NCI-H526 treated with DMSO at 0.1 percent for 48 hours (cell line): Measurements from ENCODE around the gene GALNT17.
"Not testable (repeated sequence)": the region's sequence is repeated elsewhere in the genome, so short reads cannot be mapped to it uniquely, and the experiment has no call there.

Experiments used
- DNase-seq: peaks from one replicate; lab custom pipeline; 2025; lab: John Stamatoyannopoulos, UW

The GALNT17 gene

GRCh38 chr7:71635849-71636248 lies 503.9 kb downstream of the GALNT17 start:
- DNase-seq, result not testable (repeated sequence)

- DNase-seq, result no peak
Measured at GRCh38 chr7:71636329-71636728, 504.4 kb downstream of the GALNT17 start.

- DNase-seq, result no peak
Measured at GRCh38 chr7:71637578-71637977, 505.6 kb downstream of the GALNT17 start.

- DNase-seq, result no peak
Measured at GRCh38 chr7:71638108-71638507, 506.2 kb downstream of the GALNT17 start.

- no peak for DNase-seq
Measured at GRCh38 chr7:71639382-71640085, 507.6 kb downstream of the GALNT17 start.

GRCh38 chr7:71643031-71643430 lies 511.1 kb downstream of the GALNT17 start:
- DNase-seq, result not testable (repeated sequence)

GRCh38 chr7:71645836-71646235 lies 513.9 kb downstream of the GALNT17 start:
- no peak for DNase-seq

GRCh38 chr7:71649812-71650211 lies 517.9 kb downstream of the GALNT17 start:
- DNase-seq, result no peak

- no peak for DNase-seq
Measured at GRCh38 chr7:71650653-71651337, 518.9 kb downstream of the GALNT17 start.

GRCh38 chr7:71652510-71652909 lies 520.6 kb downstream of the GALNT17 start:
- DNase-seq, result no peak

- DNase-seq, result no peak
Measured at GRCh38 chr7:71657386-71657785, 525.4 kb downstream of the GALNT17 start.

GRCh38 chr7:71659622-71660021 lies 527.7 kb downstream of the GALNT17 start:
- DNase-seq, result no peak

- no peak for DNase-seq
Measured at GRCh38 chr7:71661671-71662224, 529.8 kb downstream of the GALNT17 start.

- DNase-seq, result no peak
Measured at GRCh38 chr7:71665716-71666115, 533.8 kb downstream of the GALNT17 start.

- DNase-seq, result no peak
Measured at GRCh38 chr7:71668572-71668971, 536.6 kb downstream of the GALNT17 start.

GRCh38 chr7:71679480-71679879 lies 547.5 kb downstream of the GALNT17 start:
- DNase-seq, result no peak

GRCh38 chr7:71682181-71682580 lies 550.2 kb downstream of the GALNT17 start:
- no peak for DNase-seq

- no peak for DNase-seq
Measured at GRCh38 chr7:71682841-71683781, 551.2 kb downstream of the GALNT17 start.

GRCh38 chr7:71687286-71687685 lies 555.3 kb downstream of the GALNT17 start:
- no peak for DNase-seq

GRCh38 chr7:71687831-71688599 lies 556.1 kb downstream of the GALNT17 start:
- no peak for DNase-seq

GRCh38 chr7:71691538-71691937 lies 559.6 kb downstream of the GALNT17 start:
- no peak for DNase-seq
